Liver (tissue), 9 donors: ENCODE results near the gene IRX2. TPM values are rescaled to one million over a fixed set of nuclear protein-coding genes. Genes with fewer than 3 reads are reported as not detected.

Source experiments
- DNase-seq: peaks from one replicate; pipeline ENCODE4 v3.0.0-alpha.2; 2017; ENCODE audit warnings: low spot score
- H3K27ac ChIP-seq, 2 donors: one replicate each; pipeline ENCODE4 v1.7.0; 2013; ENCODE audit warnings: inconsistent platforms in 2 of 2, low read length in 2 of 2, control low read depth in 1 of 2, low read depth in 1 of 2, mild to moderate bottlenecking in 1 of 2
- H3K27me3 ChIP-seq, 4 donors: one replicate each; pipeline versions ENCODE4 v1.6.1 to v1.7.0; 2013; ENCODE audit warnings: low read length in 3 of 4, inconsistent platforms in 1 of 4, mild to moderate bottlenecking in 1 of 4, moderate library complexity in 1 of 4; ENCODE audit not compliant: control insufficient read depth in 4 of 4, insufficient read depth in 4 of 4
- H3K36me3 ChIP-seq, 4 donors: one replicate each; pipeline versions ENCODE4 v1.6.1 to v1.7.0; 2013; ENCODE audit warnings: low read length in 3 of 4, mild to moderate bottlenecking in 3 of 4, low read depth in 1 of 4, moderate library complexity in 1 of 4; ENCODE audit not compliant: control insufficient read depth in 4 of 4, insufficient read depth in 3 of 4
- H3K4me1 ChIP-seq, 4 donors: one replicate each; pipeline versions ENCODE4 v1.6.1 to v1.7.0; 2013; ENCODE audit warnings: low read length in 3 of 4, mild to moderate bottlenecking in 3 of 4, moderate library complexity in 1 of 4; ENCODE audit not compliant: control insufficient read depth in 4 of 4, insufficient read depth in 4 of 4
- H3K4me3 ChIP-seq, 3 donors: one replicate each; pipeline versions ENCODE4 v1.6.1 to v1.7.0; 2013; ENCODE audit warnings: low read length in 3 of 3, control low read depth in 1 of 3, low read depth in 1 of 3, mild to moderate bottlenecking in 1 of 3
- H3K9ac ChIP-seq, 2 donors: one replicate each; pipeline ENCODE4 v1.7.0; 2013; ENCODE audit warnings: low read length in 2 of 2, mild to moderate bottlenecking in 2 of 2, moderate library complexity in 2 of 2, control low read depth in 1 of 2, low read depth in 1 of 2
- H3K9me3 ChIP-seq, 4 donors: one replicate each; pipeline versions ENCODE4 v1.6.1 to v1.7.0; 2013; ENCODE audit warnings: low read length in 3 of 4; ENCODE audit not compliant: control insufficient read depth in 4 of 4
- ATF3 ChIP-seq: IDR thresholded peaks from 2 replicates; pipeline ENCODE4 v1.6.1; 2016; ENCODE audit warnings: antibody characterized with exemption
- CTCF ChIP-seq: fragments of 150-350 bp; IDR thresholded peaks from 2 replicates; pipeline ENCODE4 v1.5.1; 2017; ENCODE audit warnings: improper control_type of control experiment, low read depth, low read length; ENCODE audit not compliant: missing input control
- EGR1 ChIP-seq, 2 donors: IDR thresholded peaks; 2 replicates each; pipeline ENCODE4 v1.6.1; 2016 to 2018; ENCODE audit warnings: antibody characterized with exemption in 2 of 2, low read depth in 2 of 2
- FOXA1 ChIP-seq: IDR thresholded peaks from 2 replicates; pipeline ENCODE4 v1.6.1; 2016; ENCODE audit warnings: antibody characterized with exemption
- FOXA2 ChIP-seq: IDR thresholded peaks from 2 replicates; pipeline ENCODE4 v1.6.1; 2016; ENCODE audit warnings: antibody characterized with exemption
- GABPA ChIP-seq, 2 donors: IDR thresholded peaks in 1 of 2; conservative IDR thresholded peaks in 1 of 2; 2 replicates each; pipeline ENCODE4 v1.6.1; 2016; ENCODE audit warnings: antibody characterized with exemption in 2 of 2, mild to moderate bottlenecking in 1 of 2, moderate library complexity in 1 of 2
- HNF4A ChIP-seq, 2 donors: conservative IDR thresholded peaks; 2 replicates each; pipeline ENCODE4 v1.6.1; 2016; ENCODE audit warnings: antibody characterized with exemption in 2 of 2, mild to moderate bottlenecking in 2 of 2
- HNF4G ChIP-seq: IDR thresholded peaks from 2 replicates; pipeline ENCODE4 v1.6.1; 2016; ENCODE audit warnings: antibody characterized with exemption
- JUND ChIP-seq, 2 donors: IDR thresholded peaks; 2 replicates each; pipeline ENCODE4 v1.6.1; 2016; ENCODE audit warnings: antibody characterized with exemption in 2 of 2
- MAX ChIP-seq: IDR thresholded peaks from 2 replicates; pipeline ENCODE4 v1.6.1; 2016; ENCODE audit warnings: antibody characterized with exemption
- NR2F2 ChIP-seq: IDR thresholded peaks from 2 replicates; pipeline ENCODE4 v1.6.1; 2016; ENCODE audit warnings: antibody characterized with exemption
- RAD21 ChIP-seq, 2 donors: IDR thresholded peaks; 2 replicates each; pipeline ENCODE4 v1.6.1; 2016; ENCODE audit warnings: antibody characterized with exemption in 2 of 2, mild to moderate bottlenecking in 2 of 2
- REST ChIP-seq: IDR thresholded peaks from 2 replicates; pipeline ENCODE4 v1.6.1; 2016; ENCODE audit warnings: antibody characterized with exemption, mild to moderate bottlenecking
- RXRA ChIP-seq, 2 donors: IDR thresholded peaks; 2 replicates each; pipeline ENCODE4 v1.6.1; 2017 to 2018; ENCODE audit warnings: antibody characterized with exemption in 2 of 2, mild to moderate bottlenecking in 1 of 2
- SP1 ChIP-seq: IDR thresholded peaks from 2 replicates; pipeline ENCODE4 v1.6.1; 2018; ENCODE audit warnings: antibody characterized with exemption, mild to moderate bottlenecking
- TAF1 ChIP-seq: conservative IDR thresholded peaks from 2 replicates; pipeline ENCODE4 v1.6.1; 2016; ENCODE audit warnings: antibody characterized with exemption, mild to moderate bottlenecking
- YY1 ChIP-seq: IDR thresholded peaks from 2 replicates; pipeline ENCODE4 v1.6.1; 2016; ENCODE audit warnings: antibody characterized with exemption, mild to moderate bottlenecking
- ZBTB33 ChIP-seq: IDR thresholded peaks from 2 replicates; pipeline ENCODE4 v1.6.1; 2016; ENCODE audit warnings: antibody characterized with exemption
- WGBS: extraction: QIAGEN DNeasy Blood & Tissue Kit; methylation state at CpG from one replicate; pipeline ENCODE4 v1.1.7; 2013; 5-methylcytosine and 5-hydroxymethylcytosine counted together
- polyA plus RNA-seq, 2 donors: library from polyadenylated mRNA; stranded (reverse) in 1 of 2; unstranded in 1 of 2; fragments of 200-250 nt in 1 of 2; fragments of >200 nt in 1 of 2; fragmentation: Nextera tagmentation in 1 of 2; extraction: Ambion mirVana in 1 of 2; gene quantifications; one replicate each; pipeline versions ENCODE4 v1.2.1 to v1.2.3, GENCODE V29; 2013 to 2015
- total RNA-seq, 2 donors: library from RNA; depleted of rRNA; stranded (reverse); fragments of >200 nt; gene quantifications; one replicate each; pipeline ENCODE4 v1.2.3, GENCODE V29; 2014
- donor health status: healthy.
- donor health status: healthy.
- donor health status: healthy.
- donor health status: healthy.
- donor health status: healthy.

IRX2 gene
- total and polyA plus RNA-seq, 4 donors, result not detected

- H3K36me3 ChIP-seq, result no peaks in the 10 kb centered on the region
Observed at GRCh38 chr5:2780421-2781171, 29.1 kb upstream of the IRX2 start.

More at GRCh38 chr5:2780421-2781171, 29.1 kb upstream of the IRX2 start:
- Histone ChIP-seq H3K9ac (no peak overlapping the region), H3K27ac (no peak overlapping the region), H3K4me3 (no peak overlapping the region), H3K9me3 (peaks cover 0 to 1% (median 0%) of the 10 kb centered on the region in 4 donors), H3K4me1 (no peaks in the 10 kb centered on the region), H3K27me3 (peaks cover 0 to 3% (median 1%) of the 10 kb centered on the region in 4 donors)
- WGBS, result 57% methylated on average over 11 of the region's 11 CpGs
- no peak for DNase-seq
- no peak for TF ChIP-seq GABPA (IDR thresholded peaks at IDR 0.05 in 1 of 2, conservative IDR thresholded peaks at IDR 0.05 in 1 of 2)
- no peak for TF ChIP-seq ZBTB33
- TF ChIP-seq REST, result no peak
- no peak for TF ChIP-seq CTCF
- no peak for TF ChIP-seq YY1
- TF ChIP-seq NR2F2, result no peak
- TF ChIP-seq RAD21 (IDR thresholded peaks at IDR 0.05), result no peak
- no peak for TF ChIP-seq EGR1 (IDR thresholded peaks at IDR 0.05; ENCODE audit: low read depth in 2 of 2)
- no peak for TF ChIP-seq HNF4A (conservative IDR thresholded peaks at IDR 0.05)
- TF ChIP-seq HNF4G, result no peak
- TF ChIP-seq FOXA2, result no peak
- TF ChIP-seq FOXA1, result no peak
- TF ChIP-seq ATF3, result no peak
- no peak for TF ChIP-seq SP1
- TF ChIP-seq JUND (IDR thresholded peaks at IDR 0.05), result no peak
- no peak for TF ChIP-seq MAX
- TF ChIP-seq RXRA (IDR thresholded peaks at IDR 0.05), result no peak
- TF ChIP-seq TAF1, result no peak
